ENCODE measurements around the gene GOLM1.
"Not testable (repeated sequence)": the region's sequence is repeated elsewhere in the genome, so short reads cannot be mapped to it uniquely, and the experiment has no call there.

The GOLM1 gene

GRCh38 chr9:86054695-86055094 lies 44.7 kb downstream of the GOLM1 start:
- DNase-seq (ENCODE audit: low read depth) = no peak
- TF ChIP-seq CTCF (IDR thresholded peaks at IDR 0.05; ENCODE audit: low read depth, low read length, missing control alignments) = no peak
- H3K4me3 ChIP-seq (ENCODE audit: low read depth, low read length) = no peak overlapping the region

- DNase-seq (ENCODE audit: low read depth) = no peak
- no peak for TF ChIP-seq CTCF (IDR thresholded peaks at IDR 0.05; ENCODE audit: low read depth, low read length, missing control alignments)
- H3K4me3 ChIP-seq (ENCODE audit: low read depth, low read length) = no peak overlapping the region
These were observed 46.5 kb downstream of the GOLM1 start for GRCh38 chr9:86052556-86053468.

GRCh38 chr9:86048018-86048742 lies 51.2 kb downstream of the GOLM1 start:
- H3K4me3 ChIP-seq (ENCODE audit: low read depth, low read length); DNase-seq (ENCODE audit: low read depth): not testable (repeated sequence)

- no peak overlapping the region for H3K4me3 ChIP-seq (ENCODE audit: low read depth, low read length)
- no peak for DNase-seq (ENCODE audit: low read depth)
- TF ChIP-seq CTCF (IDR thresholded peaks at IDR 0.05; ENCODE audit: low read depth, low read length, missing control alignments) = no peak
These were observed 52.0 kb downstream of the GOLM1 start for GRCh38 chr9:86047361-86047760.

- no peak for TF ChIP-seq CTCF (IDR thresholded peaks at IDR 0.05; ENCODE audit: low read depth, low read length, missing control alignments)
- no peak for DNase-seq (ENCODE audit: low read depth)
- H3K4me3 ChIP-seq (ENCODE audit: low read depth, low read length) = no peak overlapping the region
These were observed 52.4 kb downstream of the GOLM1 start for GRCh38 chr9:86046930-86047341.

GRCh38 chr9:86046071-86046636 lies 53.2 kb downstream of the GOLM1 start:
- no peak for DNase-seq (ENCODE audit: low read depth)

More at GRCh38 chr9:86046071-86046636, 53.2 kb downstream of the GOLM1 start:
- no peak overlapping the region for H3K4me3 ChIP-seq (ENCODE audit: low read depth, low read length)
- no peak for TF ChIP-seq CTCF (IDR thresholded peaks at IDR 0.05; ENCODE audit: low read depth, low read length, missing control alignments)
